WTC11 (cell line): ENCODE results near the gene ALAD. TPM values are rescaled to one million over a fixed set of nuclear protein-coding genes. Genes with fewer than 3 reads are reported as not detected.
A peak's percentile ranks its signal among the peaks of the same experiment; 100 is the strongest.

Experiments used
- ATAC-seq: fragments of 200-7000 bp; cut with Tn5 transposase; 2 replicates; pipeline ENCODE4 v1.10.0; 2021; ENCODE audit warnings: mild to moderate bottlenecking, moderate library complexity
- CTCF ChIA-PET: fragments of 300-600 bp; sonication (Branson Sonifier 250); formaldehyde crosslinking; loops from one replicate; lab custom pipeline; 2021; ENCODE audit warnings: antibody characterized with exemption; lab: Charles Lee
- POLR2A ChIA-PET: fragments of 350-600 bp; sonication (Branson Sonifier 250); formaldehyde crosslinking; loops from one replicate; lab custom pipeline; 2021; ENCODE audit warnings: antibody characterized with exemption; lab: Charles Lee
- DNase-seq: peaks from one replicate; pipeline ENCODE4 v3.0.0; 2021; ENCODE audit warnings: low spot score
- H3K27ac Mint-ChIP-seq: 2 replicates; pipeline ENCODE4 v1.8.0; 2021; ENCODE audit warnings: mixed read lengths
- H3K27me3 Mint-ChIP-seq: 2 replicates; pipeline ENCODE4 v1.8.0; 2021; ENCODE audit warnings: low read depth, mild to moderate bottlenecking, moderate library complexity, mixed read lengths
- H3K36me3 Mint-ChIP-seq: 2 replicates; pipeline ENCODE4 v1.8.0; 2021; ENCODE audit warnings: mixed read lengths
- H3K4me1 Mint-ChIP-seq: 2 replicates; pipeline ENCODE4 v1.8.0; 2022; ENCODE audit warnings: mixed read lengths
- H3K4me3 Mint-ChIP-seq: 2 replicates; pipeline ENCODE4 v1.8.0; 2021; ENCODE audit warnings: mild to moderate bottlenecking, moderate library complexity, mixed read lengths
- H3K9me3 Mint-ChIP-seq: 2 replicates; pipeline ENCODE4 v1.8.0; 2021; ENCODE audit warnings: mixed read lengths
- ELF4 ChIP-seq: sonication (generic); formaldehyde crosslinking; IDR thresholded peaks from 2 replicates; pipeline ENCODE4 v1.8.1; 2022; ENCODE audit warnings: low read depth, mild to moderate bottlenecking, moderate library complexity, missing genetic modification reagents
- FOXJ3 ChIP-seq: sonication (generic); formaldehyde crosslinking; IDR thresholded peaks from 2 replicates; pipeline ENCODE4 v1.9.0; 2021; ENCODE audit warnings: missing genetic modification reagents, mild to moderate bottlenecking, borderline replicate concordance
- FOXP1 ChIP-seq: sonication (generic); formaldehyde crosslinking; IDR thresholded peaks from 2 replicates; pipeline ENCODE4 v1.8.0; 2022; ENCODE audit warnings: missing genetic modification reagents, mild to moderate bottlenecking, moderate library complexity, borderline replicate concordance
- FOXP4 ChIP-seq: sonication (generic); formaldehyde crosslinking; IDR thresholded peaks from 2 replicates; pipeline ENCODE4 v1.8.0; 2022; ENCODE audit warnings: mild to moderate bottlenecking, missing genetic modification reagents
- GABPB1 ChIP-seq: sonication (generic); formaldehyde crosslinking; IDR thresholded peaks from 2 replicates; pipeline ENCODE4 v1.8.1; 2023; ENCODE audit warnings: mild to moderate bottlenecking, missing genetic modification reagents
- MXD4 ChIP-seq: fragments of 250-450 bp; sonication (Bioruptor Pico); IDR thresholded peaks from 2 replicates; pipeline ENCODE4 v1.8.0; 2021; ENCODE audit warnings: mild to moderate bottlenecking, moderate library complexity, borderline replicate concordance
- RORB ChIP-seq: fragments of 250-450 bp; sonication (Bioruptor Pico); IDR thresholded peaks from 2 replicates; pipeline ENCODE4 v1.9.0; 2021; ENCODE audit warnings: mild to moderate bottlenecking
- SOX15 ChIP-seq: fragments of 250-450 bp; sonication (Bioruptor Pico); IDR thresholded peaks from 2 replicates; pipeline ENCODE4 v1.9.0; 2021; ENCODE audit warnings: mild to moderate bottlenecking
- TEAD1 ChIP-seq: sonication (generic); formaldehyde crosslinking; IDR thresholded peaks from 2 replicates; pipeline ENCODE4 v1.8.0; 2022; ENCODE audit warnings: mild to moderate bottlenecking, missing genetic modification reagents
- ZBTB21 ChIP-seq: sonication (generic); formaldehyde crosslinking; IDR thresholded peaks from 2 replicates; pipeline ENCODE4 v1.8.1; 2023; ENCODE audit warnings: mild to moderate bottlenecking, missing genetic modification reagents, borderline replicate concordance
- ZMAT4 ChIP-seq: fragments of 250-450 bp; sonication (Bioruptor Pico); IDR thresholded peaks from 2 replicates; pipeline ENCODE4 v1.9.0; 2021; ENCODE audit warnings: mild to moderate bottlenecking
- ZNF121 ChIP-seq: sonication (generic); formaldehyde crosslinking; IDR thresholded peaks from 2 replicates; pipeline ENCODE4 v1.8.0; 2023; ENCODE audit warnings: missing genetic modification reagents
- total RNA-seq: library from RNA; stranded (reverse); gene quantifications from 3 replicates; pipeline ENCODE4 v1.2.3, GENCODE V29; 2021
- TF ChIP-seq, protein P1 (sequence below): sonication (generic); formaldehyde crosslinking; IDR thresholded peaks from 2 replicates; pipeline ENCODE4 v1.8.0; 2022; ENCODE audit warnings: missing genetic modification reagents
- TF ChIP-seq, protein P2 (sequence below): sonication (generic); formaldehyde crosslinking; IDR thresholded peaks from 2 replicates; pipeline ENCODE4 v1.8.0; 2023; ENCODE audit warnings: missing genetic modification reagents
- TF ChIP-seq, protein P3 (sequence below): sonication (generic); formaldehyde crosslinking; IDR thresholded peaks from 2 replicates; pipeline ENCODE4 v1.8.1; 2022; ENCODE audit warnings: missing genetic modification reagents, borderline replicate concordance

ALAD gene
- total RNA-seq, 1 experiment from 2014 or later = 15.9 TPM

GRCh38 chr9:113398796-113399195 lies 2.3 kb downstream of the ALAD start:
- H3K9me3 Mint-ChIP-seq = no peaks in the 10 kb centered on the region
- CTCF ChIA-PET = interaction anchor here (1.0 to 1.1 kb wide), 2 partner anchors 43 to 193 kb away, joined by 3 read pairs; no protein-coding TSS in a partner anchor
- H3K27me3 Mint-ChIP-seq = no peaks in the 10 kb centered on the region
- no peaks in the 10 kb centered on the region for H3K36me3 Mint-ChIP-seq
- no peak overlapping the region for H3K27ac Mint-ChIP-seq
- H3K4me1 Mint-ChIP-seq = peaks cover 14% of the 10 kb centered on the region
- TF ChIP-seq RORB (CRISPR knock-in tag) = no peak
- ATAC-seq (no peak), DNase-seq (no peak)
- POLR2A ChIA-PET = interaction anchor here (0.6 to 0.7 kb wide), 2 partner anchors 13 to 58 kb away, joined by 3 read pairs; partner anchors contain the start of gene WDR31
- peak overlapping the region; percentile 85; the same call in 1 of the 2 replicates for H3K4me3 Mint-ChIP-seq

DNA sequence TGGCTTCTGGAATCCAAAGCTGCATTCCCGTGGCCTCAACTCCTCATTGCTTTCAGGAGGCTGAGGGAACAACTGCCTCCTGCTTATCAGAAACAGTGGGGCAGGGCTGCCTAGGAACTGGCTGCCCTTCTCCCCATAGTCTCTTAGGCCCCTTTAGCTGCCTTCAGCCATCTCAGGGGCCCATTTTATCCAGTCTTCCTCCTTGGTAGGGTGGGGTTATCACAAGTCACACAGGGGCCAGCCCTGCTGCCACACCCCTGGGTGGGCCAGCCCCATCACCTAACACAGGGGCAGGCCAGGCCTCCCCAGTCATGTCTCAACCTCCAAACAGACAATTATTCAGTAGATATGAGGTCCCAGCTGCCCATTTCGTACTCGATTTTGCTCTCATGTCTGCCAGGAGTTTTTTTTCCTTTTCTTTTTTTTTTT lies 3.9 kb downstream of the ALAD start:
- Mint-ChIP-seq H3K9me3 (no peaks in the 10 kb centered on the region), H3K4me1 (peaks cover 14% of the 10 kb centered on the region), H3K27me3 (no peaks in the 10 kb centered on the region), H3K27ac (no peak overlapping the region), H3K36me3 (no peaks in the 10 kb centered on the region), H3K4me3 (no peak overlapping the region)
- TF ChIP-seq TEAD1 (CRISPR knock-in tag) = no peak
- no peak for DNase-seq
- ATAC-seq = no peak
- POLR2A ChIA-PET = no interaction called here
- CTCF ChIA-PET = interaction anchor here (1.0 to 1.3 kb wide), 2 partner anchors 42 to 261 kb away, joined by 3 read pairs; no protein-coding TSS in a partner anchor

DNA sequence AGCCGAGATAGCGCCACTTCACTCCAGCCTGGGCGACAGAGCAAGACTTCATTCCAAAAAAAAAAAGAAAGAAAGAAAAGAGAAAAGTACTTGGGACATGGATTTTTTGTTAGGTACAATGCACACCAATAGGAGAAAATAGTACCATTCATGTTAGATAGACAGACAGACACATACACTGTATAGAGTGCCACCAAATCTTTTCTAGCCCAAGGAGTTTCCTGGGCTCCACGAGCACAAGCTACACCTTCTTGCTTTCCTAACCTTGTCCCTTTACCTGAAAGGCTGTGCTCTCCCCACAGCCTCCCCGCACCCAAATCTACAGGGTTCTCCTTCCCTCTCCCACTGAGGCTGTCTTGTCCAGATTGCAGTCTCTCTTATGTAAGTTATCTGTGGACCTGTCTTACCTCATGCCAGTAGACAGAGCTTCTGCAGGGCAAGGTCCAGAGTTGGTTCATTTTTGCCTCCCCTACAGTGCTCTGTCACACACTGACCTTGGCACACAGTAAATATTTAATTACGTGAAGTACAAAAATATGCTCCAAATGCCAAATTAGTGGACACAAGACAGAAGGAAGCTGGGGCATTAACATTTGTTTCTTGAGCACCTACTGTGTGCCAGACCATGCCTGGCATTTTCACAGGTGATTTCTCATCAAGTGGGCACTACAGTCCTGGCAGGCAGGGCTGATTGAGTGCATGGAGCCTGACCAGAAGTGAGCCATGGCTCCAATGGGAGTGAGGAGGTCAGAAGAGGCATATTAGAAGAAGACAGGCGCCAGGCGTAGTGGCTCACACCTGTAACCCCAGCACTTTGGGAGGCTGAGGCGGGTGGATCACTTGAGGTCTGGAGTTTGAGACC lies 5.9 kb downstream of the ALAD start:
- no peak overlapping the region for H3K4me3 Mint-ChIP-seq
- TF ChIP-seq FOXJ3 (no peak), GABPB1 (CRISPR knock-in tag) (peak; percentile 70)
- TF ChIP-seq, all 79 proteins: peak for 1
- ChIA-PET CTCF (interaction anchor here (0.5 kb wide), 1 partner anchor 196 kb away, joined by 3 read pairs; no protein-coding TSS in a partner anchor), POLR2A (no interaction called here)
- H3K27me3 Mint-ChIP-seq = no peaks in the 10 kb centered on the region
- no peak for ATAC-seq
- H3K4me1 Mint-ChIP-seq = peaks cover 8% of the 10 kb centered on the region; the same call in 1 of the 2 replicates
- no peak overlapping the region for H3K27ac Mint-ChIP-seq
- no peaks in the 10 kb centered on the region for H3K9me3 Mint-ChIP-seq
- DNase-seq = no peak
- no peaks in the 10 kb centered on the region; the same call in 1 of the 2 replicates for H3K36me3 Mint-ChIP-seq

DNA sequence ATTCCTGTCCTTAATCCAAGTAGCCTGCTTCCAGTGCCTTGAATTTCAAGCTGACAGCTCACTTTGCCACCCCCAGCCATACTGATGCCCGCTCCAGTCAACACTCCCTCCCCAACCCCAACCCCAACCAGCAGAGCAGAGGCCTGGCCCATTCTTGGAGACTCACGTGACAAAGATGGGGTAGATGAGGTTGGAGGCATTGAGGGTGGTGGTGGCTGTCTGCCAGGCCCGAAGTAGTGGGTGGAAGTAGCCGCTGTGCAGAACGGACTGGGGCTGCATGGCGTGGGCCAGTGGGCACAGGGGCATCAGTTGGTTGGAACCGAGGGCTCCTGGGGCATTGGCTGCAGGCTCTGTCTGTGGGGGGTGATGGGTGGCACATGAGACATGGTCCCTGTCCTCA lies 7.8 kb downstream of the ALAD start:
- no peaks in the 10 kb centered on the region; the same call in 1 of the 2 replicates for H3K36me3 Mint-ChIP-seq
- H3K27ac Mint-ChIP-seq = no peak overlapping the region
- no peak overlapping the region for H3K4me3 Mint-ChIP-seq
- CTCF ChIA-PET = interaction anchor here (0.6 kb wide), 1 partner anchor 193 kb away, joined by 3 read pairs; no protein-coding TSS in a partner anchor
- DNase-seq (no peak), ATAC-seq (no peak)
- H3K4me1 Mint-ChIP-seq = peaks cover 4% of the 10 kb centered on the region; the same call in 1 of the 2 replicates
- no peaks in the 10 kb centered on the region for H3K9me3 Mint-ChIP-seq
- TF ChIP-seq ZMAT4 (CRISPR knock-in tag) = no peak
- TF ChIP-seq, protein P1, sequence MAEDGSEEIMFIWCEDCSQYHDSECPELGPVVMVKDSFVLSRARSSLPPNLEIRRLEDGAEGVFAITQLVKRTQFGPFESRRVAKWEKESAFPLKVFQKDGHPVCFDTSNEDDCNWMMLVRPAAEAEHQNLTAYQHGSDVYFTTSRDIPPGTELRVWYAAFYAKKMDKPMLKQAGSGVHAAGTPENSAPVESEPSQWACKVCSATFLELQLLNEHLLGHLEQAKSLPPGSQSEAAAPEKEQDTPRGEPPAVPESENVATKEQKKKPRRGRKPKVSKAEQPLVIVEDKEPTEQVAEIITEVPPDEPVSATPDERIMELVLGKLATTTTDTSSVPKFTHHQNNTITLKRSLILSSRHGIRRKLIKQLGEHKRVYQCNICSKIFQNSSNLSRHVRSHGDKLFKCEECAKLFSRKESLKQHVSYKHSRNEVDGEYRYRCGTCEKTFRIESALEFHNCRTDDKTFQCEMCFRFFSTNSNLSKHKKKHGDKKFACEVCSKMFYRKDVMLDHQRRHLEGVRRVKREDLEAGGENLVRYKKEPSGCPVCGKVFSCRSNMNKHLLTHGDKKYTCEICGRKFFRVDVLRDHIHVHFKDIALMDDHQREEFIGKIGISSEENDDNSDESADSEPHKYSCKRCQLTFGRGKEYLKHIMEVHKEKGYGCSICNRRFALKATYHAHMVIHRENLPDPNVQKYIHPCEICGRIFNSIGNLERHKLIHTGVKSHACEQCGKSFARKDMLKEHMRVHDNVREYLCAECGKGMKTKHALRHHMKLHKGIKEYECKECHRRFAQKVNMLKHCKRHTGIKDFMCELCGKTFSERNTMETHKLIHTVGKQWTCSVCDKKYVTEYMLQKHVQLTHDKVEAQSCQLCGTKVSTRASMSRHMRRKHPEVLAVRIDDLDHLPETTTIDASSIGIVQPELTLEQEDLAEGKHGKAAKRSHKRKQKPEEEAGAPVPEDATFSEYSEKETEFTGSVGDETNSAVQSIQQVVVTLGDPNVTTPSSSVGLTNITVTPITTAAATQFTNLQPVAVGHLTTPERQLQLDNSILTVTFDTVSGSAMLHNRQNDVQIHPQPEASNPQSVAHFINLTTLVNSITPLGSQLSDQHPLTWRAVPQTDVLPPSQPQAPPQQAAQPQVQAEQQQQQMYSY (CRISPR knock-in tag) = no peak
- no peak for TF ChIP-seq MXD4 (CRISPR knock-in tag)
- TF ChIP-seq, protein P2, sequence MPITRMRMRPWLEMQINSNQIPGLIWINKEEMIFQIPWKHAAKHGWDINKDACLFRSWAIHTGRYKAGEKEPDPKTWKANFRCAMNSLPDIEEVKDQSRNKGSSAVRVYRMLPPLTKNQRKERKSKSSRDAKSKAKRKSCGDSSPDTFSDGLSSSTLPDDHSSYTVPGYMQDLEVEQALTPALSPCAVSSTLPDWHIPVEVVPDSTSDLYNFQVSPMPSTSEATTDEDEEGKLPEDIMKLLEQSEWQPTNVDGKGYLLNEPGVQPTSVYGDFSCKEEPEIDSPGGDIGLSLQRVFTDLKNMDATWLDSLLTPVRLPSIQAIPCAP (CRISPR knock-in tag) = no peak
- TF ChIP-seq SOX15 (CRISPR knock-in tag) = no peak
- TF ChIP-seq FOXP1 (CRISPR knock-in tag) = no peak
- TF ChIP-seq, protein P3, sequence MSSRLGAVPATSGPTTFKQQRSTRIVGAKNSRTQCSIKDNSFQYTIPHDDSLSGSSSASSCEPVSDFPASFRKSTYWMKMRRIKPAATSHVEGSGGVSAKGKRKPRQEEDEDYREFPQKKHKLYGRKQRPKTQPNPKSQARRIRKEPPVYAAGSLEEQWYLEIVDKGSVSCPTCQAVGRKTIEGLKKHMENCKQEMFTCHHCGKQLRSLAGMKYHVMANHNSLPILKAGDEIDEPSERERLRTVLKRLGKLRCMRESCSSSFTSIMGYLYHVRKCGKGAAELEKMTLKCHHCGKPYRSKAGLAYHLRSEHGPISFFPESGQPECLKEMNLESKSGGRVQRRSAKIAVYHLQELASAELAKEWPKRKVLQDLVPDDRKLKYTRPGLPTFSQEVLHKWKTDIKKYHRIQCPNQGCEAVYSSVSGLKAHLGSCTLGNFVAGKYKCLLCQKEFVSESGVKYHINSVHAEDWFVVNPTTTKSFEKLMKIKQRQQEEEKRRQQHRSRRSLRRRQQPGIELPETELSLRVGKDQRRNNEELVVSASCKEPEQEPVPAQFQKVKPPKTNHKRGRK (CRISPR knock-in tag) = no peak
- no peak for TF ChIP-seq ELF4
- no peak for TF ChIP-seq ZBTB21 (CRISPR knock-in tag)
- TF ChIP-seq FOXP4 (CRISPR knock-in tag) = no peak
- no peak for TF ChIP-seq ZNF121
- no peaks in the 10 kb centered on the region for H3K27me3 Mint-ChIP-seq
- POLR2A ChIA-PET = no interaction called here
